ENCODE results near the gene ALX3. TPM values are rescaled to one million over a fixed set of nuclear protein-coding genes. Genes with fewer than 3 reads are reported as not detected.

ALX3 gene
- total and polyA plus RNA-seq, 2 of the 8 experiments (the other 6 are each of a cell fraction or from before 2014, with no cell fraction given), result 0.20 TPM; not detected in 1

GRCh38 chr1:110038271-110038670, 32.2 kb downstream of the ALX3 start:
- CTCF ChIA-PET (ENCODE audit: partially characterized antibody), result interaction anchor here (0.9 to 40.7 kb wide), 5 partner anchors 9 to 111 kb away, joined by 3 to 1450 read pairs (median 8); partner anchors contain the start of gene ALX3
- no peak overlapping the region for H2BK120ac ChIP-seq (replicated peaks; ENCODE audit: low read depth, low read length)

More at GRCh38 chr1:110038271-110038670, 32.2 kb downstream of the ALX3 start:
- 95% methylated on average over 5 of the region's 5 CpGs; no CpG with 5 or more reads in 1 of the 2 experiments for WGBS, 2 experiments (ENCODE audit: extremely low coverage in 1 of 2, insufficient coverage in 1 of 2, insufficient read length in 1 of 2, insufficient replicate concordance in 2 of 2, low coverage in 1 of 2, low lambda C conversion rate in 2 of 2, missing lambda C conversion rate in 1 of 2)
- Histone ChIP-seq H3K9me3 (ENCODE audit: insufficient read depth in 2 of 2, low read depth in 1 of 2, low read length in 1 of 2) (no peaks in the 10 kb centered on the region), H4K8ac (ENCODE audit: extremely low read depth, insufficient read depth, low read length) (no peak overlapping the region), H4K20me1 (replicated peaks in 1 of 2; ENCODE audit: control insufficient read depth in 1 of 2, insufficient read depth in 2 of 2, low read length in 2 of 2) (peaks cover 2 to 17% of the 10 kb centered on the region in 2 experiments), H3K4ac (replicated peaks; ENCODE audit: insufficient read length, low read depth, low read length) (no peak overlapping the region), H3K18ac (ENCODE audit: extremely low read depth, low read length) (no peak overlapping the region), H3K4me3 (ENCODE audit: extremely low read depth in 1 of 4, insufficient read depth in 2 of 4, low read depth in 3 of 4, low read length in 4 of 4) (no peak overlapping the region), H3K27ac (ENCODE audit: low read depth, low read length) (no peak overlapping the region), H3K27me3 (replicated peaks in 1 of 4; ENCODE audit: control insufficient read depth in 3 of 4, extremely low read depth in 1 of 4, insufficient read depth in 3 of 4, low read length in 3 of 4) (no peaks in the 10 kb centered on the region), H2BK5ac (ENCODE audit: low read depth, low read length) (no peak overlapping the region), H3K9ac (replicated peaks in 1 of 4; ENCODE audit: extremely low read depth in 1 of 4, low read depth in 3 of 4, low read length in 3 of 4) (no peak overlapping the region), H2BK20ac (ENCODE audit: low read length) (no peak overlapping the region), H3K79me1 (ENCODE audit: low read depth, low read length) (peaks cover 10% of the 10 kb centered on the region), H2BK15ac (ENCODE audit: low read length) (no peak overlapping the region), H3K23ac (ENCODE audit: insufficient read length) (no peak overlapping the region), H2AFZ (ENCODE audit: low read length) (no peak overlapping the region), H2BK12ac (ENCODE audit: low read depth, low read length) (no peak overlapping the region), H3K79me2 (ENCODE audit: control insufficient read depth in 1 of 2, insufficient read depth in 2 of 2, low read length in 2 of 2) (peaks cover 9 to 27% of the 10 kb centered on the region in 2 experiments), H3K4me1 (replicated peaks in 1 of 4; ENCODE audit: control insufficient read depth in 3 of 4, insufficient read depth in 4 of 4, low read length in 3 of 4) (peaks cover 0 to 6% (median 2%) of the 10 kb centered on the region in 4 experiments; a peak in 3 of 7 replicates), H4K91ac (replicated peaks; ENCODE audit: insufficient read length, low read length) (no peak overlapping the region), H3K56ac (replicated peaks; ENCODE audit: insufficient read length, low read depth, low read length) (no peak overlapping the region), H3K23me2 (ENCODE audit: low read depth, low read length) (peaks cover 4% of the 10 kb centered on the region; the same call in 1 of the 2 replicates), H3K14ac (ENCODE audit: insufficient read length) (no peak overlapping the region), H3K4me2 (ENCODE audit: insufficient read depth in 1 of 2, low read depth in 2 of 2, low read length in 2 of 2) (no peak overlapping the region), H4K5ac (ENCODE audit: insufficient read length, low read depth, low read length) (no peak overlapping the region), H3K36me3 (ENCODE audit: control insufficient read depth in 2 of 4, insufficient read depth in 4 of 4, low read length in 3 of 4) (peaks cover 35 to 60% (median 52%) of the 10 kb centered on the region in 4 experiments), H2AK5ac (ENCODE audit: low read depth, low read length) (no peak overlapping the region)
- TF ChIP-seq CBX5 (IDR thresholded peaks at IDR 0.05; ENCODE audit: low read depth, low read length), result no peak
- no peak for TF ChIP-seq USF2 (IDR thresholded peaks at IDR 0.05; ENCODE audit: low read length)
- no peak for TF ChIP-seq E2F6 (IDR thresholded peaks at IDR 0.05)
- TF ChIP-seq CHD2 (IDR thresholded peaks at IDR 0.05; ENCODE audit: low read length), result no peak
- TF ChIP-seq TCF12 (IDR thresholded peaks at IDR 0.05; ENCODE audit: low read depth, low read length), result no peak
- POLR2A ChIA-PET (ENCODE audit: partially characterized antibody), result interaction anchor here (1.2 to 2.0 kb wide), 2 partner anchors 9 to 12 kb away, joined by 3 to 4 read pairs; no protein-coding TSS in a partner anchor
- no peak for DNase-seq (ENCODE audit: low read depth in 1 of 2, low spot score in 2 of 2)
- no peak for FAIRE-seq

Measured in H1 (cell line).